ENCODE data around the gene MIER2.

DNA sequence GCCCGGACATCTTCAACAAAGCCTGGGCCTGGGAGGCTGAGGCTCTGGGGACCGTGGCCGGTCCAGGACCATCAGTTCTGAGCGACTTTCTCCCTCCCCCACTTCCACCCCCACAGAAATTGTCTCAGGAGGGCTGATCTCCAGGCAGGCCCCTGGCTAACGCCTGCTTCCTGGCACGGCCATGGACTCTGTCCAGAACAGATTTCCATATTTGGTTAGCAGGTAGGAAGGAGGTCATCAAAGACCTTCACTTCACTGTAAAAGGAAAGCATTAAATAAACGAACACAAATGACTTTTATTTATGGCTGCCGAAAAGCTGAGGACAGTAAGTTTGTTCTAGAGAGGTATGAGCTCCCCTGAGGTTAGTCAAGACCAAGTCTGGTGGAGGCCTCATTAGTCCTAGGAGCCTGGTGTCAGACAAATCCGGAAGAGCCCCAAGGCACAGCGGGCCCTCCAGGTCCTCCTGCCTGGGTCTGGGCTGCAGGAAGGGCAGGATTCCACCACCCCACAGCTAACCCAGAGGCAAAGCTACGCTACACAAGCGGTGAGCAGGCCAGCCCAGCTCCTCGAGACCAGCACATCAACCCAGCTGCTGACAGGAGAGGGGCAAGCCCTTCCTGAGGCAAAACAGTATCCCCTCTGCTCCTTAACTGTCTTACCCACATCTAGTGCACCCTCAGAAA is 48.8 kb downstream of the MIER2 start:
- TF ChIP-seq, protein P1, sequence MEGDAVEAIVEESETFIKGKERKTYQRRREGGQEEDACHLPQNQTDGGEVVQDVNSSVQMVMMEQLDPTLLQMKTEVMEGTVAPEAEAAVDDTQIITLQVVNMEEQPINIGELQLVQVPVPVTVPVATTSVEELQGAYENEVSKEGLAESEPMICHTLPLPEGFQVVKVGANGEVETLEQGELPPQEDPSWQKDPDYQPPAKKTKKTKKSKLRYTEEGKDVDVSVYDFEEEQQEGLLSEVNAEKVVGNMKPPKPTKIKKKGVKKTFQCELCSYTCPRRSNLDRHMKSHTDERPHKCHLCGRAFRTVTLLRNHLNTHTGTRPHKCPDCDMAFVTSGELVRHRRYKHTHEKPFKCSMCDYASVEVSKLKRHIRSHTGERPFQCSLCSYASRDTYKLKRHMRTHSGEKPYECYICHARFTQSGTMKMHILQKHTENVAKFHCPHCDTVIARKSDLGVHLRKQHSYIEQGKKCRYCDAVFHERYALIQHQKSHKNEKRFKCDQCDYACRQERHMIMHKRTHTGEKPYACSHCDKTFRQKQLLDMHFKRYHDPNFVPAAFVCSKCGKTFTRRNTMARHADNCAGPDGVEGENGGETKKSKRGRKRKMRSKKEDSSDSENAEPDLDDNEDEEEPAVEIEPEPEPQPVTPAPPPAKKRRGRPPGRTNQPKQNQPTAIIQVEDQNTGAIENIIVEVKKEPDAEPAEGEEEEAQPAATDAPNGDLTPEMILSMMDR (IDR thresholded peaks at IDR 0.05; ENCODE audit: low read length), result no peak
- TF ChIP-seq EZH2 (optimal IDR thresholded peaks at IDR 0.05; ENCODE audit: low read depth, low read length), result no peak

All from MM.1S (cell line).